Mucosa of stomach (tissue), 1 donor: Measurements from ENCODE around the gene GSN.

ENCODE experiments used
- H3K27me3 ChIP-seq: one replicate; pipeline ENCODE4 v1.7.0; 2013; ENCODE audit warnings: mild to moderate bottlenecking, low read length; ENCODE audit not compliant: control insufficient read depth, insufficient read depth
- H3K36me3 ChIP-seq: one replicate; pipeline ENCODE4 v1.7.0; 2013; ENCODE audit warnings: low read length; ENCODE audit not compliant: control insufficient read depth, insufficient read depth
- H3K4me1 ChIP-seq: one replicate; pipeline ENCODE4 v1.7.0; 2013; ENCODE audit warnings: mild to moderate bottlenecking, low read length; ENCODE audit not compliant: control insufficient read depth, insufficient read depth
- H3K4me3 ChIP-seq: one replicate; pipeline ENCODE4 v1.7.0; 2013; ENCODE audit warnings: low read length
- H3K9ac ChIP-seq: one replicate; pipeline ENCODE4 v1.7.0; 2013; ENCODE audit warnings: mild to moderate bottlenecking, low read length, moderate library complexity
- H3K9me3 ChIP-seq: one replicate; pipeline ENCODE4 v1.7.0; 2013; ENCODE audit warnings: mild to moderate bottlenecking, low read length, moderate library complexity; ENCODE audit not compliant: control insufficient read depth
- donor health status: Pancreatic carcinoma.

GSN gene

DNA sequence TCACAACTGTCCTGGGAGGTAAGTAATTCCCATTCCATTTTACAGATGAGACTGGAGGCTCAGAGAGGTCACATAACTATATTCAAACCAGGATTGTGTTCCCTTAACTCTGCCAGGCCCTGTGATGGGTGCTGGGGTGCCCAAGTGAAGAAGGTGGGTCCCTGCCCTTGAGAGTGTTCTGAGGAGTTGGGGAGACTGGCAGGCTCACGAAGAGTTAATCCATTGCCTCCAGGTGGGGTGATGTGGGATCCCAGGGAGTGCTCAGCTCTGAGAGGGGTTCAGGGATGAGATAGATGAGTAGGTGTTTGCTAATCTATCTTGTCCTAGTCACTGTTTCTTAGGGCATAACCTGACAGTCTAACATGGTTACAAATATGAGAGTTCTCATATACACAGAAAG, 36.7 kb downstream of the GSN start:
- peaks cover 49% of the 10 kb centered on the region for H3K36me3 ChIP-seq
- H3K9me3 ChIP-seq = no peaks in the 10 kb centered on the region
- peaks cover 51% of the 10 kb centered on the region for H3K4me1 ChIP-seq
- H3K27me3 ChIP-seq = no peaks in the 10 kb centered on the region
- no peak overlapping the region for H3K4me3 ChIP-seq
- no peak overlapping the region for H3K9ac ChIP-seq

DNA sequence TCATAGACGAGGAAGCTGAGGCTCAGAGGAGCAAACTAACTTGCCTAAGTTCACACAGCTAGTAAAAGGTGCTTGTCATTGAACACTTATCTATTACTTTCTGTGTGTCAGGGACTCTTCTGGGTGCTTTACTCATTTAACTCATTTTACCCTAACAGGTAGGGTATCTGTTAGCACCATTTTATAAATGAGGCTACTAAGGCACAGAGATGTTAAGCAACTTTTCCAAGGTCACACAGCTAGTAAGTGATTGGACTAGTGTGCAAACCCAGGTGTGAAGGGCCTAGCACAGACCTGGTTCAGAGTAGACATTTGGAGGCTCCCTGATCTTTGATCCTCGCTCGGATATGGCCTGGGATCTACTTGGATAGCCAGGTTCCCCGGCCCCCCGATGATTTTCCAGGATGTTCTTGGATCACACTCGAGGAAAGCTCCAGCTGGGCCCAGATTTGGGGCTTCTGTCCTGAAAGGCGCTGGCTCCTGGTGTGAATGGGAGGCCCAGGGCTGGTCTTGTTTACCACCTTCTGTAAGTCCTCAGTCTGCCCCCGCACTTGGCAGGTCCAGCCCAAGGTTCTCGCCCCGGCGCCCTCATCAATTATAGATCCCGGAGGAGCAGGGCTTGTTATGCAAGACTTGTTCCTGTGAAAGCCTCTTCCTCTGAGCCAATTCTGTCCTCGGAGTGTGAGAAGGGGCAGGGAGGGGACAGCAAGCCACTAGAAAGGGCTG, 37.5 kb downstream of the GSN start:
- Histone ChIP-seq H3K4me1 (peaks cover 47% of the 10 kb centered on the region), H3K4me3 (no peak overlapping the region), H3K36me3 (peaks cover 49% of the 10 kb centered on the region), H3K9ac (no peak overlapping the region), H3K9me3 (no peaks in the 10 kb centered on the region), H3K27me3 (no peaks in the 10 kb centered on the region)

DNA sequence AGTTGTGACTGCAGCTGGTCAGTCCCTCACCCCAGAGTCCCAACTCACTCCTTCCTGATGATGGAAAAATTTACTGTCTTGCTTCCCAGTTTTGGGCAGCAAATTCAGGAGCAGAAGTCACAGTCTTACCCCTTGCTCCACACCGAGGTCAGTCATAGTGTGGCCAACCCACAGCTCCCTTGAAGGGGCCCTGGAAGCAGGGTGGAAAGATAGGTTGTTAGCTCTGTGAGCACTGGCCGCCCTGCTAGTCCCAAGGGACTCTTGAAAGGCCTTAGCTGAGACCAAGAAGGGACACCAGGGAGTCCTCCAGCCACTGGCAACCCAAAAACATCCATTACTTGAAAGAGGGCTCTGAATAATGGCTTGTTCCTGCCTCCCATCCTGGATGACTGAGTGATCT, 40.0 kb downstream of the GSN start:
- peaks cover 60% of the 10 kb centered on the region for H3K36me3 ChIP-seq

DNA sequence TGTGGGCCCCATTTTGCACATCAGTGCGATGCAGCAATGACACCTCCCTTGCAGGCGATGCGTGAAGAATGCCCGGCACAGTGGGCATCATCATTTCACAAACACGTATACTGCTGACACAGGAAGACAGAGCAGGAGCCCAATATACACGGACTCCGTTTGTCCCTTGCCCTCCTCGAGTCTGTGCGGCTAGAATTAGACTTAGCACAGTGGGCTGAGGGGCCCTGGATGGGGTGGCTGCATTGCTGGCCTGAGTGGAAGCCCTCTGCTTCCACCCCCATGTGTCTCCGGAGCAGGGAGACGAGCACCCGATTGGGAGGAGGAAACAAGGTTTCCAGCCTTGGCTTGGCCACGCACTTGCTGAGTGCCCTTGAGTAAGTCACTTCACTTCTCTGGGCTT, 40.8 kb downstream of the GSN start:
- Histone ChIP-seq H3K27me3 (no peaks in the 10 kb centered on the region), H3K9me3 (no peaks in the 10 kb centered on the region), H3K36me3 (peaks cover 59% of the 10 kb centered on the region), H3K4me3 (no peak overlapping the region), H3K9ac (no peak overlapping the region), H3K4me1 (peaks cover 18% of the 10 kb centered on the region)

More for the DNA sequence above, 40.0 kb downstream of the GSN start:
- Histone ChIP-seq H3K4me1 (peaks cover 26% of the 10 kb centered on the region), H3K4me3 (no peak overlapping the region), H3K9ac (no peak overlapping the region), H3K9me3 (no peaks in the 10 kb centered on the region), H3K27me3 (no peaks in the 10 kb centered on the region)

DNA sequence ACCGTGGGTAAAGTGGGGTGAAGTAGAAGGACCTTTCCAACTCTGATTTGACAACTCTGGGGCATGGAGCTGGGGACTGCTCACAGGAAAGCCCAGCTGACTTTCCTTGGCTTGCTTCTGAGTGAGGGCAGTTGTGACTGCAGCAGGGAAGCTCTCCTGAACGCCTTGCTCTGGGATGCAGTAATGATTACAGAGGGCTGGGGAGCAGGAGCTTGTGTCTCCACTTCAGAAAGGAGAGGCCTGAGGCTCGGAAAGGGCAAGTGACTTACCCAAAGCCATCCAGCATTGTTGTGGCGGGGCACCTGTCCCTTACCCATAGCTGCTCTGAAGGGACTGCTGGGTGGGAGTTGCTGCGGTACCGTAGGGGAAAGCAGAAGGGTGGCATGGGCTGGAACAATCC, 41.2 kb downstream of the GSN start:
- Histone ChIP-seq H3K4me3 (no peak overlapping the region), H3K27me3 (no peaks in the 10 kb centered on the region), H3K4me1 (peaks cover 14% of the 10 kb centered on the region), H3K36me3 (peaks cover 59% of the 10 kb centered on the region), H3K9ac (no peak overlapping the region), H3K9me3 (no peaks in the 10 kb centered on the region)

DNA sequence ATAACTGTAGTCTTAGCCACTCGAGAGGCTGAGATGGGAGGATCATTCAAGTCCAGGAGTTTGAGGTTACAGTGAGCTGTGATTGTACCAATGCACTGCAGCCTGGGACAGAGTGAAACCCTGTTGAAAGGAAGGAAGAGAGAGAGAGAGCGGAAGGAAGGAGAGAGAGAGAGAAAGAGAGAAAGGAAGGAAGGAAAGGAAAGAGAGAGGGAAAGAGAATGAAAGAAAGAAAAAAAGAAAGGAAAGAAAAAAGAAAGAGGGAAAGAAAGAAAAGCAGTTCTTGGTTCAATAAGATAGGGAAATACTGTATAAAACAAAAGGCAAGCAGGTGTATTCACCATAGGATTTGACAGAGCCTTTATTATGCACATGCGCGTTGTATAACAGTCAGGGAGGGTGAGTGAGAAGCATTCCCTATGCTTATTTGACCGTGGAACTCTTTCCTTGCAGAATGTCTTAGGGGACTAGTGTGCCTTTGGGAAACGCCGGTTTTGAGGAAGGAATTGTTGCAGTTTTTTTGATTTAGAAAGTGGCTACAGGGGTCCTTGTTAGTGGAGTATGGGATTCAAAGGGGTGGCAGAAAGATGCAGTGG, 42.0 kb downstream of the GSN start:
- no peak overlapping the region for H3K4me3 ChIP-seq
- H3K36me3 ChIP-seq = peaks cover 53% of the 10 kb centered on the region
- H3K9me3 ChIP-seq = no peaks in the 10 kb centered on the region
- no peak overlapping the region for H3K9ac ChIP-seq
- peaks cover 6% of the 10 kb centered on the region for H3K4me1 ChIP-seq
- no peaks in the 10 kb centered on the region for H3K27me3 ChIP-seq

DNA sequence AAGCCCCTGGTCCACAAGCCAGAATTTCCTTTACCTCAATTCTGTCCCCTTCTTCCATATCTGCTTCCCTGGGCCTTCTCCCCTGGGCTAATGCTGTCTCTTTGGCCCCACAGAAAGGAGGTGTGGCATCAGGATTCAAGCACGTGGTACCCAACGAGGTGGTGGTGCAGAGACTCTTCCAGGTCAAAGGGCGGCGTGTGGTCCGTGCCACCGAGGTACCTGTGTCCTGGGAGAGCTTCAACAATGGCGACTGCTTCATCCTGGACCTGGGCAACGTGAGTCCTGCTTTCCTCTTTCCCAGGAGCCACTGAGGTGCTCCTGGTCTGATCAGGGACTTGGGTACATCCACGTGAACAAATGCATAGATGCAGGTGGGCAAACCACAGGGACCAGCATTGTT, 42.6 kb downstream of the GSN start:
- H3K36me3 ChIP-seq = peaks cover 51% of the 10 kb centered on the region
- no peak overlapping the region for H3K4me3 ChIP-seq
- H3K9me3 ChIP-seq = no peaks in the 10 kb centered on the region
- no peaks in the 10 kb centered on the region for H3K4me1 ChIP-seq
- H3K9ac ChIP-seq = no peak overlapping the region
- H3K27me3 ChIP-seq = no peaks in the 10 kb centered on the region

DNA sequence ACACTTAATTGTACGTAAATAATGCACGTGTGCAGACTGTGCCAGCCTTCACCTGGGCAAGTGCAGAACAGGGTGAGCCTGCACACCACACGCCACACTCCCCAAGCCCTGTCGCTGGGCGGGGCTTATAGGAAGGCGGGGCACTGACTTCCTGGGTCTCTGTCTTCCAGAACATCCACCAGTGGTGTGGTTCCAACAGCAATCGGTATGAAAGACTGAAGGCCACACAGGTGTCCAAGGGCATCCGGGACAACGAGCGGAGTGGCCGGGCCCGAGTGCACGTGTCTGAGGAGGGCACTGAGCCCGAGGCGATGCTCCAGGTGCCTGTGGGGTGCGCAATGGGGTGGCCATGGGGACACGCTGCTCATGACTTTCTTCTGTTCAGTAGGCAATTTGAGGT, 44.2 kb downstream of the GSN start:
- Histone ChIP-seq H3K9me3 (no peaks in the 10 kb centered on the region), H3K4me3 (no peak overlapping the region), H3K27me3 (no peaks in the 10 kb centered on the region), H3K36me3 (peaks cover 51% of the 10 kb centered on the region), H3K4me1 (no peaks in the 10 kb centered on the region), H3K9ac (no peak overlapping the region)

DNA sequence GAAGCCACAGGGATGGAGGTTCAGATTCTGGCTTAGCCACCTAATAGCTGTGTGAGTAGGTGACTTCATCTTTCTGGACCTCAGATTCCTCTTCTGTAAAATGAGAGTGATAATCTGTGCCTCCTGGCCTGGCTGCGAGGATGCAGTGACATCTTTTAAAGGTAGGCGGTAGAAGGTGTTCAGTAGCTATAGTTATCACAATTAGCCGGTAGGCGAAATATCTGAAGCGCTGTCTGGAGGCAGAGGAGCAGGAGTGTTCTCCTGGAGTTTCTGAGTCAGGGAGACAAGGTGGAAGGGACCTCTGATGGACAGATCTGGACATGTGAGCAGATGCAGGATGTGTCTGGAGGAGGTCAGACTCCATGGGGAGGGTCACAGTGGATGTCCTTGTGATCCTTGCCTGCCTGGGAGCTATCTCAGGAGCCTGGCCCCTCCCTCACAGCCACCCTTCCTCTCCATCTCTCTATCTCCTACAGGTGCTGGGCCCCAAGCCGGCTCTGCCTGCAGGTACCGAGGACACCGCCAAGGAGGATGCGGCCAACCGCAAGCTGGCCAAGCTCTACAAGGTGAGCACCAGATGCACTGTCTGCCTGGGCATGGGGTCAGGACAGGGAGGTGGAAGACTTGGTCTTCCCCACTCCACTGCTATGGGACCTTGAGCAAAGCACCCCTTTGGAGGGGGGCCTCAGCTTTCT, 45.6 kb downstream of the GSN start:
- Histone ChIP-seq H3K4me3 (no peak overlapping the region), H3K36me3 (peaks cover 48% of the 10 kb centered on the region), H3K27me3 (no peaks in the 10 kb centered on the region), H3K4me1 (peaks cover 7% of the 10 kb centered on the region), H3K9me3 (no peaks in the 10 kb centered on the region), H3K9ac (no peak overlapping the region)

DNA sequence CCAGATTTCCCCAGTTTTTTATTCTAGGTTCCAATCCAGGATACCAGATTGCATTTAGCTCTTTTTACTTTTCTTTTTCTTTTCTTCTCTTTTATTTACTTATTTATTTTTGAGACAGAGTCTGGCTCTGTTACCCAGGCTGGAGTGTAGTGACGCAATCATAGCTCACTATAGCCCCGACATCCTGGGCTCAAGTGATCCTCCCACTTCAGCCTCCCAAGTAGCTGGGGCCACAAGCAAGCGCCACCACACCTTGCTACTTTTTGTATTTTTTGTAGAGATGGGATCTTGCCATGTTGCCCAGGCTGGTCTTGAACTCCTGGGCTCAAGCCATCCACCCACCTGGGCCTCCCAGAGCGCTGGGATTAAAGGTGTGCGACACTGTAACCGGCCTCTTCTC, 48.4 kb downstream of the GSN start:
- Histone ChIP-seq H3K27me3 (no peaks in the 10 kb centered on the region), H3K4me1 (peaks cover 23% of the 10 kb centered on the region), H3K9me3 (no peaks in the 10 kb centered on the region), H3K4me3 (no peak overlapping the region), H3K36me3 (peaks cover 45% of the 10 kb centered on the region), H3K9ac (no peak overlapping the region)

DNA sequence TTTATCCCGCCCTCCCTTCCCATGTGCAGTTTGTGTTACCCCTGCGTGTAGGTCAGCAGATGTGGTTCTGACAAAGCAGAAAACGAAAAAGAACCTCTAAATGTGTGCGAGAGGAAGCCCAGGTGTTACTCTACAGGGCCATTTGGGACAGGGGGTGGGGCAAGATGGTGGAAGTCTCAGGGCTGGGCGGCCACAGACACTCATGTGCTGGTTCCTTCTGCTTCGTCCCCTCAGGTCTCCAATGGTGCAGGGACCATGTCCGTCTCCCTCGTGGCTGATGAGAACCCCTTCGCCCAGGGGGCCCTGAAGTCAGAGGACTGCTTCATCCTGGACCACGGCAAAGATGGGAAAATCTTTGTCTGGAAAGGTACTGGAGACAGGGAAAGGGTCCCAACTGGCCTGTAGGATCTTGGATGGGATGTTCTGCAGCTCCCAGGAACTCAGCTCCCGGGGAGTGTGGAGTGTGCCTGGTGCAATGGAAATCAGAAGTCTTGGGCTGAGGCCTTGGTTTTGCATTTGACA, 49.0 kb downstream of the GSN start:
- peaks cover 40% of the 10 kb centered on the region for H3K36me3 ChIP-seq
- H3K4me3 ChIP-seq = no peak overlapping the region

More for the DNA sequence above, 49.0 kb downstream of the GSN start:
- H3K27me3 ChIP-seq = no peaks in the 10 kb centered on the region
- no peaks in the 10 kb centered on the region for H3K9me3 ChIP-seq
- H3K4me1 ChIP-seq = peaks cover 23% of the 10 kb centered on the region
- H3K9ac ChIP-seq = no peak overlapping the region
